HepG2 (cell line): ENCODE results near the gene ZNF548. TPM values are rescaled to one million over a fixed set of nuclear protein-coding genes. Genes with fewer than 3 reads are reported as not detected.

Source experiments
- ERF ChIP-seq: IDR thresholded peaks from 2 replicates; pipeline ENCODE4 v1.6.1; 2018; ENCODE audit warnings: missing biosample characterization, missing genetic modification reagents
- FOSL2 ChIP-seq: sonication (generic); formaldehyde crosslinking; IDR thresholded peaks from 2 replicates; pipeline ENCODE4 v1.4.0; 2020; ENCODE audit warnings: missing genetic modification reagents
- FOXC1 ChIP-seq: sonication (generic); formaldehyde crosslinking; IDR thresholded peaks from 2 replicates; pipeline ENCODE4 v1.8.0; 2022; ENCODE audit warnings: mild to moderate bottlenecking, missing genetic modification reagents, borderline replicate concordance
- FOXP4 ChIP-seq: sonication (generic); formaldehyde crosslinking; IDR thresholded peaks from 2 replicates; pipeline ENCODE4 v1.4.0; 2020; ENCODE audit warnings: missing genetic modification reagents
- GPN1 ChIP-seq: sonication (generic); formaldehyde crosslinking; IDR thresholded peaks from 2 replicates; pipeline ENCODE4 v1.5.1; 2020; ENCODE audit warnings: missing genetic modification reagents, borderline replicate concordance
- MYC ChIP-seq: sonication (generic); formaldehyde crosslinking; IDR thresholded peaks from 2 replicates; pipeline ENCODE4 v1.9.0; 2021; ENCODE audit warnings: missing genetic modification reagents, borderline replicate concordance
- NFYC ChIP-seq: IDR thresholded peaks from 2 replicates; pipeline ENCODE4 v1.6.1; 2016; ENCODE audit warnings: missing genetic modification reagents, missing compliant biosample characterization
- RFX3 ChIP-seq: IDR thresholded peaks from 2 replicates; pipeline ENCODE4 v1.6.1; 2016; ENCODE audit warnings: missing biosample characterization, missing genetic modification reagents
- SNAPC4 ChIP-seq: sonication (generic); formaldehyde crosslinking; IDR thresholded peaks from 2 replicates; pipeline ENCODE4 v1.4.0; 2020; ENCODE audit warnings: mild to moderate bottlenecking, missing genetic modification reagents
- SUZ12 ChIP-seq: fragments of 150-350 bp; IDR thresholded peaks from 2 replicates; pipeline ENCODE4 v1.6.1; 2014; ENCODE audit warnings: low read depth, low read length
- TIGD3 ChIP-seq: sonication (generic); formaldehyde crosslinking; IDR thresholded peaks from 2 replicates; pipeline ENCODE4 v1.5.1; 2020; ENCODE audit warnings: mild to moderate bottlenecking, missing genetic modification reagents, borderline replicate concordance
- ZFP41 ChIP-seq: sonication (generic); formaldehyde crosslinking; IDR thresholded peaks from 2 replicates; pipeline ENCODE4 v1.4.0; 2020; ENCODE audit warnings: mild to moderate bottlenecking, missing genetic modification reagents, borderline replicate concordance
- ZNF282 ChIP-seq: fragments of 450-650 bp; IDR thresholded peaks from 2 replicates; pipeline ENCODE4 v1.6.1; 2018; ENCODE audit not compliant: partially characterized antibody
- ZNF44 ChIP-seq: sonication (generic); formaldehyde crosslinking; IDR thresholded peaks from 2 replicates; pipeline ENCODE4 v1.5.1; 2020; ENCODE audit warnings: mild to moderate bottlenecking, missing genetic modification reagents
- ZNF484 ChIP-seq: sonication (generic); formaldehyde crosslinking; IDR thresholded peaks from 2 replicates; pipeline ENCODE4 v1.5.1; 2020; ENCODE audit warnings: mild to moderate bottlenecking, low read depth, missing genetic modification reagents, borderline replicate concordance
- ZNF678 ChIP-seq: sonication (generic); formaldehyde crosslinking; IDR thresholded peaks from 2 replicates; pipeline ENCODE4 v1.4.0; 2020; ENCODE audit warnings: mild to moderate bottlenecking, missing genetic modification reagents
- ZNF768 ChIP-seq: sonication (generic); formaldehyde crosslinking; IDR thresholded peaks from 2 replicates; pipeline ENCODE4 v1.4.0; 2020; ENCODE audit warnings: missing genetic modification reagents
- ZNF800 ChIP-seq: sonication (generic); formaldehyde crosslinking; IDR thresholded peaks from 2 replicates; pipeline ENCODE4 v1.4.0; 2020; ENCODE audit warnings: missing genetic modification reagents
- ZSCAN9 ChIP-seq: IDR thresholded peaks from 2 replicates; pipeline ENCODE4 v1.6.1; 2016; ENCODE audit warnings: borderline replicate concordance
- polyA plus RNA-seq, 8 experiments: library from polyadenylated mRNA; depleted of rRNA in 3 of 8; stranded (reverse) in 7 of 8; unstranded in 1 of 8; fragments of >200 nt; fragmentation: Illumina TruSeq in 4 of 8; extraction: Trizol in 4 of 8; gene quantifications; 2 replicates each; pipeline versions ENCODE4 v1.2.1 to v1.2.3, GENCODE V29; 2011 to 2016; ENCODE audit warnings: low read depth in 4 of 8, missing spikeins in 1 of 8, mixed read lengths in 1 of 8; ENCODE audit not compliant: insufficient read depth in 1 of 8
- total RNA-seq, 5 experiments: library from RNA; depleted of rRNA; stranded (reverse); fragments of >200 nt; fragmentation: Illumina TruSeq; extraction: Trizol; gene quantifications; 2 replicates each; pipeline ENCODE4 v1.2.3, GENCODE V29; 2016; ENCODE audit warnings: low read depth in 1 of 5

ZNF548 gene
- total and polyA plus RNA-seq, 2 of the 13 experiments (the other 11 are each of a cell fraction or from before 2014, with no cell fraction given) = 19.6 to 24.9 TPM

- 0 out of 2 replicates have a peak, but pooled peaks have one; percentile 42 for TF ChIP-seq SNAPC4
- peak; percentile 50 for TF ChIP-seq SUZ12
- no peak for TF ChIP-seq ZNF282
- TF ChIP-seq ZNF484 (CRISPR knock-in tag) = no peak
- TF ChIP-seq NFYC = peak; percentile 91
- no peak for TF ChIP-seq MYC (CRISPR knock-in tag)
- TF ChIP-seq GPN1 (CRISPR knock-in tag) = no peak
- TF ChIP-seq ZFP41 = no peak
- no peak for TF ChIP-seq ZSCAN9 (CRISPR knock-in tag)
- no peak for TF ChIP-seq FOXP4 (CRISPR knock-in tag)
- TF ChIP-seq FOSL2 = no peak; the same call in 1 of the 2 replicates
- no peak for TF ChIP-seq TIGD3 (CRISPR knock-in tag)
- TF ChIP-seq FOXC1 (CRISPR knock-in tag) = no peak
- no peak for TF ChIP-seq RFX3 (CRISPR knock-in tag)
- no peak for TF ChIP-seq ZNF678 (CRISPR knock-in tag)
- TF ChIP-seq ZNF800 (CRISPR knock-in tag) = no peak
- TF ChIP-seq ZNF44 (CRISPR knock-in tag) = no peak; the same call in 1 of the 2 replicates
- peak; percentile 36; the same call in 1 of the 2 replicates for TF ChIP-seq ZNF768 (CRISPR knock-in tag)
- TF ChIP-seq ERF (CRISPR knock-in tag) = 0 out of 2 replicates have a peak, but pooled peaks have one; percentile 42
Measured at GRCh38 chr19:57350877-57351805, 38.5 kb upstream of the ZNF548 start, which contains the start of gene ZNF304 (continued).
